Breast epithelium (tissue), 4 donors: Measurements from ENCODE around the gene MLXIP. TPM values are rescaled to one million over a fixed set of nuclear protein-coding genes. Genes with fewer than 3 reads are reported as not detected.

ENCODE experiments used
- DNase-seq, 2 donors: peaks; one replicate each; pipeline ENCODE4 v3.0.0-alpha.2; 2019; ENCODE audit warnings: low spot score in 2 of 2
- H3K27ac ChIP-seq, 2 donors: fragments of 200-600 bp; sonication (generic) in 1 of 2; one replicate each; pipeline ENCODE4 v1.5.1; 2016 to 2019; ENCODE audit warnings: mild to moderate bottlenecking in 1 of 2
- H3K27me3 ChIP-seq, 2 donors: fragments of 200-600 bp; sonication (generic) in 1 of 2; one replicate each; pipeline versions ENCODE4 v1.5.1 to v1.6.0; 2017 to 2019; ENCODE audit warnings: control low read depth in 1 of 2, mild to moderate bottlenecking in 1 of 2
- H3K36me3 ChIP-seq: fragments of 200-600 bp; one replicate; pipeline ENCODE4 v1.5.1; 2019
- H3K4me1 ChIP-seq, 2 donors: fragments of 200-600 bp; sonication (generic); one replicate each; pipeline ENCODE4 v1.5.1; 2016 to 2019; ENCODE audit warnings: control low read depth in 1 of 2
- H3K4me3 ChIP-seq, 3 donors: fragments of 200-600 bp; sonication (generic); 1 replicate in 2 of 3; 2 replicates in 1 of 3; pipeline ENCODE4 v1.5.1; 2016 to 2019; ENCODE audit warnings: mild to moderate bottlenecking in 3 of 3, moderate library complexity in 2 of 3
- H3K9me3 ChIP-seq, 2 donors: fragments of 200-600 bp; sonication (generic) in 1 of 2; one replicate each; pipeline ENCODE4 v1.5.1; 2016 to 2019; ENCODE audit warnings: control low read depth in 1 of 2
- CTCF ChIP-seq, 3 donors: fragments of 450-650 bp; IDR thresholded peaks; one replicate each; pipeline ENCODE4 v1.5.1; 2016 to 2017; ENCODE audit warnings: antibody characterized with exemption in 3 of 3, mild to moderate bottlenecking in 3 of 3, moderate library complexity in 3 of 3
- POLR2A ChIP-seq: fragments of 450-650 bp; IDR thresholded peaks from one replicate; pipeline ENCODE4 v1.6.1; 2016; ENCODE audit warnings: antibody characterized with exemption, mild to moderate bottlenecking, moderate library complexity
- POLR2AphosphoS5 ChIP-seq, 3 donors: sonication (generic); formaldehyde crosslinking; IDR thresholded peaks; one replicate each; pipeline ENCODE4 v1.6.1; 2017; ENCODE audit warnings: antibody characterized with exemption in 3 of 3
- intact Hi-C: fragments of 100-400 bp; cut with DNase I; formaldehyde crosslinking; loops from one replicate; pipeline ENCODE4 v1.15.1; 2023; ENCODE audit warnings: low total_unique reads
- total RNA-seq, 3 donors: library from RNA; depleted of rRNA; stranded (reverse); fragments of >200 nt; gene quantifications; one replicate each; pipeline ENCODE4 v1.1.0, GENCODE V29; 2016

MLXIP gene
- total RNA-seq, 3 donors from 2014 or later = 21.1 to 31.1 (median 28.2) TPM

- Histone ChIP-seq H3K4me1 (no peaks in the 10 kb centered on the region), H3K4me3 (no peak overlapping the region), H3K36me3 (peaks cover 15% of the 10 kb centered on the region), H3K9me3 (no peaks in the 10 kb centered on the region), H3K27ac (no peak overlapping the region), H3K27me3 (no peaks in the 10 kb centered on the region)
- intact Hi-C loops = loop anchor here (10.0 kb wide), 1 partner anchor 313 kb away; no protein-coding TSS in a partner anchor
- no peak for DNase-seq
- TF ChIP-seq POLR2A = no peak
- no peak for TF ChIP-seq CTCF (IDR thresholded peaks at IDR 0.05)
- TF ChIP-seq POLR2AphosphoS5 (IDR thresholded peaks at IDR 0.05) = no peak
Observed at GRCh38 chr12:122138181-122138580, 59.6 kb downstream of the MLXIP start.

- no peak for DNase-seq
- Histone ChIP-seq H3K9me3 (no peaks in the 10 kb centered on the region), H3K27me3 (no peaks in the 10 kb centered on the region), H3K36me3 (peaks cover 13% of the 10 kb centered on the region), H3K4me1 (no peaks in the 10 kb centered on the region), H3K27ac (no peak overlapping the region), H3K4me3 (no peak overlapping the region)
- intact Hi-C loops = loop anchor here (10.0 kb wide), 1 partner anchor 314 kb away; no protein-coding TSS in a partner anchor
- TF ChIP-seq CTCF (IDR thresholded peaks at IDR 0.05) (no peak), POLR2A (no peak), POLR2AphosphoS5 (IDR thresholded peaks at IDR 0.05) (no peak)
Observed at GRCh38 chr12:122138616-122139015, 60.1 kb downstream of the MLXIP start.

GRCh38 chr12:122139266-122139665, 60.7 kb downstream of the MLXIP start:
- H3K4me3 ChIP-seq = no peak overlapping the region
- no peaks in the 10 kb centered on the region for H3K4me1 ChIP-seq
- TF ChIP-seq POLR2A = no peak
- TF ChIP-seq CTCF (IDR thresholded peaks at IDR 0.05) = no peak
- no peak for TF ChIP-seq POLR2AphosphoS5 (IDR thresholded peaks at IDR 0.05)
- peaks cover 13% of the 10 kb centered on the region for H3K36me3 ChIP-seq
- no peaks in the 10 kb centered on the region for H3K27me3 ChIP-seq
- intact Hi-C loops = loop anchor here (10.0 kb wide), 1 partner anchor 314 kb away; no protein-coding TSS in a partner anchor
- H3K27ac ChIP-seq = no peak overlapping the region
- H3K9me3 ChIP-seq = no peaks in the 10 kb centered on the region
- no peak for DNase-seq

GRCh38 chr12:122139941-122140340, 61.4 kb downstream of the MLXIP start:
- intact Hi-C loops = loop anchor here (10.0 kb wide), 1 partner anchor 315 kb away; no protein-coding TSS in a partner anchor
- TF ChIP-seq POLR2A = no peak
- TF ChIP-seq CTCF (IDR thresholded peaks at IDR 0.05) = no peak
- no peak for TF ChIP-seq POLR2AphosphoS5 (IDR thresholded peaks at IDR 0.05)
- Histone ChIP-seq H3K9me3 (no peaks in the 10 kb centered on the region), H3K27me3 (no peaks in the 10 kb centered on the region), H3K4me1 (no peaks in the 10 kb centered on the region), H3K36me3 (peaks cover 13% of the 10 kb centered on the region), H3K4me3 (no peak overlapping the region), H3K27ac (no peak overlapping the region)
- DNase-seq = no peak

GRCh38 chr12:122140467-122141257, 62.1 kb downstream of the MLXIP start:
- H3K4me1 ChIP-seq = no peaks in the 10 kb centered on the region
- H3K27me3 ChIP-seq = no peaks in the 10 kb centered on the region
- no peak overlapping the region for H3K27ac ChIP-seq
- no peak overlapping the region for H3K4me3 ChIP-seq
- H3K36me3 ChIP-seq = peaks cover 13% of the 10 kb centered on the region
- TF ChIP-seq POLR2AphosphoS5 (IDR thresholded peaks at IDR 0.05) (no peak), CTCF (IDR thresholded peaks at IDR 0.05) (no peak), POLR2A (no peak)
- intact Hi-C loops = no loop called here
- no peaks in the 10 kb centered on the region for H3K9me3 ChIP-seq
- no peak for DNase-seq
